ENCODE results near the gene SMIM14. TPM values are rescaled to one million over a fixed set of nuclear protein-coding genes. Genes with fewer than 3 reads are reported as not detected.

Gene SMIM14
- total and polyA plus RNA-seq, 2 experiments from 2014 or later, result 98.6 to 124 TPM

DNA sequence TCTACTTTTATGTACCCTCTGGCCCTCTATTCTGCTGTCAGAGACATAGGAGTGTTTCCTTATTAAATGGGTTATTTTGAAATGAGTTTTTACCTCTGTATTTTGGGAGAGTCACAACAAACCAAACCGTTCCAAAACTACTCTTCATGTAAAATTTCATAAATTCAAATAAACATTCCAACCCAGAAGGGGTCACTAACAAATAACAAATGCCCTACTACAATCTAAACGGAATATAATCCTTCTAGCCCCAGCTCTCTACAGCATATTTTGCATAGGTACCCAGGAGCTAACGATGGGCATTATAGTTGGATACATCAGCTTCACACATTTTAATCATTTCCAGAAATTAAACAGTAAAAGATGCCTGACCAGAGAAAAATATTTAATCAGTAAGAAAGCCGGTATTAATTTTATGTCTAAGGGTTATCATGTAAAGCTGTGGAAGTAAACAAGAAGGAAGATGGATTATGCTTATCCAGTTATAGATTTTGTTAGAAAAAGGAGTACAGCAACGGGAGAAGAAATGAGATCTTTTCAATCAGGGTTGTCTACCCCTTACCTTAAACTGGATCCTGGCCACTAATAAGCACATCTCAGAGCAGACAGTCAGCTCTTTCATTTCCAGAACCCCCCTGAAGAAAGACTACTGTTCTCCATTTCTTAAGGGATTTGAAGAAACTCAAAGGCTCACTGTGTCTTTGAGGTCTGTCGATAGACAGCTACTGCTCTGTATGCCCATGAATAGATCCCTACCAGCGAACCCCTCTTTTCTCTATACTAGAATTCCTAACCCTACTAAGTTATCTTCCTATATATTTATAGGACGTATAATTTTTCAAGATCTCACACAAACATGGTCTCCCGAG, 112.6 kb downstream of the SMIM14 start:
- Histone ChIP-seq H3K79me2 (peaks cover 83% of the 10 kb centered on the region), H4K20me1 (ENCODE audit: insufficient read depth, poor library complexity, severe bottlenecking) (peaks cover 36% of the 10 kb centered on the region), H3K4me2 (peak overlapping the region; percentile 71), H3K4me1 (ENCODE audit: insufficient read depth) (peaks cover 32% of the 10 kb centered on the region), H2AFZ (peak overlapping the region; percentile 64), H3K27ac (peak overlapping the region; percentile 92), H3K4me3 (peak overlapping the region; percentile 76), H3K27me3 (no peaks in the 10 kb centered on the region), H3K9me3 (ENCODE audit: low read depth) (peaks cover 6% of the 10 kb centered on the region), H3K9me2 (replicated peaks; ENCODE audit: insufficient read depth) (no peaks in the 10 kb centered on the region), H3K36me3 (replicated peaks; ENCODE audit: insufficient read depth, low read depth) (no peaks in the 10 kb centered on the region)
- WGBS (ENCODE audit: low lambda C conversion rate, missing lambda C conversion rate), result 6% methylated on average over 9 of the region's 9 CpGs
- TF ChIP-seq, protein P1, sequence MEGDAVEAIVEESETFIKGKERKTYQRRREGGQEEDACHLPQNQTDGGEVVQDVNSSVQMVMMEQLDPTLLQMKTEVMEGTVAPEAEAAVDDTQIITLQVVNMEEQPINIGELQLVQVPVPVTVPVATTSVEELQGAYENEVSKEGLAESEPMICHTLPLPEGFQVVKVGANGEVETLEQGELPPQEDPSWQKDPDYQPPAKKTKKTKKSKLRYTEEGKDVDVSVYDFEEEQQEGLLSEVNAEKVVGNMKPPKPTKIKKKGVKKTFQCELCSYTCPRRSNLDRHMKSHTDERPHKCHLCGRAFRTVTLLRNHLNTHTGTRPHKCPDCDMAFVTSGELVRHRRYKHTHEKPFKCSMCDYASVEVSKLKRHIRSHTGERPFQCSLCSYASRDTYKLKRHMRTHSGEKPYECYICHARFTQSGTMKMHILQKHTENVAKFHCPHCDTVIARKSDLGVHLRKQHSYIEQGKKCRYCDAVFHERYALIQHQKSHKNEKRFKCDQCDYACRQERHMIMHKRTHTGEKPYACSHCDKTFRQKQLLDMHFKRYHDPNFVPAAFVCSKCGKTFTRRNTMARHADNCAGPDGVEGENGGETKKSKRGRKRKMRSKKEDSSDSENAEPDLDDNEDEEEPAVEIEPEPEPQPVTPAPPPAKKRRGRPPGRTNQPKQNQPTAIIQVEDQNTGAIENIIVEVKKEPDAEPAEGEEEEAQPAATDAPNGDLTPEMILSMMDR (IDR thresholded peaks at IDR 0.05; ENCODE audit: poor library complexity), result peak; percentile 12
- TF ChIP-seq EZH2 (IDR thresholded peaks at IDR 0.05; ENCODE audit: borderline replicate concordance), result no peak
- DNase-seq (ENCODE audit: low spot score), result no peak

- Histone ChIP-seq H3K9me3 (ENCODE audit: low read depth) (no peaks in the 10 kb centered on the region), H3K36me3 (replicated peaks; ENCODE audit: insufficient read depth, low read depth) (peaks cover 6% of the 10 kb centered on the region), H3K4me2 (peak overlapping the region; percentile 71), H3K4me1 (ENCODE audit: insufficient read depth) (peaks cover 30% of the 10 kb centered on the region), H3K27me3 (no peaks in the 10 kb centered on the region), H4K20me1 (ENCODE audit: insufficient read depth, poor library complexity, severe bottlenecking) (peaks cover 38% of the 10 kb centered on the region), H2AFZ (no peak overlapping the region), H3K79me2 (peaks cover 87% of the 10 kb centered on the region), H3K4me3 (no peak overlapping the region), H3K27ac (no peak overlapping the region), H3K9me2 (replicated peaks; ENCODE audit: insufficient read depth) (no peaks in the 10 kb centered on the region)
- no peak for DNase-seq (ENCODE audit: low spot score)
- 88% methylated on average over 7 of the region's 7 CpGs for WGBS (ENCODE audit: low lambda C conversion rate, missing lambda C conversion rate)
- TF ChIP-seq, protein P1 (IDR thresholded peaks at IDR 0.05; ENCODE audit: poor library complexity), result no peak
- TF ChIP-seq EZH2 (IDR thresholded peaks at IDR 0.05; ENCODE audit: borderline replicate concordance) (no peak), EZH2phosphoT487 (IDR thresholded peaks at IDR 0.05; ENCODE audit: low read depth, severe bottlenecking, unreplicated experiment) (no peak)
Measured at GRCh38 chr4:39524161-39524957, 114.3 kb downstream of the SMIM14 start.

DNA sequence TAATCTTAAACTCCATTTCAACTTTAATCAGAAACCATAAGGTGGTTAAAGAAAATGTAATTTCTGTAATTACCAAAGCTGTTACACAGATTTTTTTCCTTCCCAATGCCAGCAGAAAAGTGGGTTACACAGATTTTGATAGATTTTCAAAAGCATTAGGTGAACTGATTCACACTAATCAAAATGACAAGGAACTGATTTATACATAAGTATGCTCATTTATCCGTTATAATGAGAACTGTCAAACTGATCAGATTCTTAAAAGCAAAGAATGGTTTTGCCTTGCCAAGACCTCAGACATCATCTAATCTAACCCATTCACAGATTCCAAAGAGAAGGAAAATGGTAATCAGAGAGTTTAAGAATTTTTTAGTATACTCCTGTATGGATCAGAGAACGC, 116.6 kb downstream of the SMIM14 start:
- Histone ChIP-seq H3K4me2 (peak overlapping the region; percentile 51), H3K79me2 (peaks cover 99% of the 10 kb centered on the region), H3K9me3 (ENCODE audit: low read depth) (no peaks in the 10 kb centered on the region), H3K9me2 (replicated peaks; ENCODE audit: insufficient read depth) (no peaks in the 10 kb centered on the region), H3K27me3 (no peaks in the 10 kb centered on the region), H3K36me3 (replicated peaks; ENCODE audit: insufficient read depth, low read depth) (peaks cover 6% of the 10 kb centered on the region), H3K27ac (peak overlapping the region; percentile 12), H3K4me3 (no peak overlapping the region), H2AFZ (no peak overlapping the region), H3K4me1 (ENCODE audit: insufficient read depth) (peaks cover 29% of the 10 kb centered on the region), H4K20me1 (ENCODE audit: insufficient read depth, poor library complexity, severe bottlenecking) (peaks cover 38% of the 10 kb centered on the region)
- no peak for DNase-seq (ENCODE audit: low spot score)
- no peak for TF ChIP-seq EZH2 (IDR thresholded peaks at IDR 0.05; ENCODE audit: borderline replicate concordance)
- no peak for TF ChIP-seq EZH2phosphoT487 (IDR thresholded peaks at IDR 0.05; ENCODE audit: low read depth, severe bottlenecking, unreplicated experiment)
- TF ChIP-seq, protein P1 (IDR thresholded peaks at IDR 0.05; ENCODE audit: poor library complexity), result no peak
- 82% methylated on average over 2 of the region's 2 CpGs for WGBS (ENCODE audit: low lambda C conversion rate, missing lambda C conversion rate)

Measured in hepatocyte (in vitro differentiated cells).